Right atrium auricular region (tissue), 2 donors: ENCODE results near the gene SDE2. TPM values are rescaled to one million over a fixed set of nuclear protein-coding genes. Genes with fewer than 3 reads are reported as not detected.

Source experiments
- DNase-seq: peaks from one replicate; pipeline ENCODE4 v3.0.0-alpha.2; 2019; ENCODE audit warnings: low spot score
- H3K27ac ChIP-seq, 2 donors: fragments of 200-600 bp; sonication (generic); 1 replicate in 1 of 2; 2 replicates in 1 of 2; pipeline ENCODE4 v1.5.1; 2016 to 2019
- H3K27me3 ChIP-seq, 2 donors: fragments of 200-600 bp; sonication (generic); one replicate each; pipeline versions ENCODE4 v1.5.1 to v1.6.0; 2017 to 2019
- H3K36me3 ChIP-seq: fragments of 200-600 bp; sonication (generic); one replicate; pipeline ENCODE4 v1.5.1; 2016
- H3K4me1 ChIP-seq, 2 donors: fragments of 200-600 bp; sonication (generic); one replicate each; pipeline versions ENCODE4 v1.5.1 to v1.6.0; 2017 to 2019
- H3K4me3 ChIP-seq, 2 donors: fragments of 200-600 bp; sonication (generic); 1 replicate in 1 of 2; 2 replicates in 1 of 2; pipeline ENCODE4 v1.5.1; 2017 to 2019; ENCODE audit warnings: mild to moderate bottlenecking in 1 of 2, moderate library complexity in 1 of 2
- H3K9me3 ChIP-seq, 2 donors: fragments of 200-600 bp; sonication (generic); one replicate each; pipeline ENCODE4 v1.5.1; 2019
- CTCF ChIP-seq, 2 donors: fragments of 200-600 bp; sonication (generic); IDR thresholded peaks; one replicate each; pipeline ENCODE4 v1.5.1; 2019; ENCODE audit warnings: antibody characterized with exemption in 2 of 2
- total RNA-seq, 2 donors: library from RNA; depleted of rRNA; stranded (reverse); fragments of >200 nt; gene quantifications; one replicate each; pipeline ENCODE4 v1.1.0, GENCODE V29; 2016

SDE2 gene
- total RNA-seq, 2 donors from 2014 or later: 15.5 to 16.3 TPM

- no peaks in the 10 kb centered on the region for H3K9me3 ChIP-seq
- DNase-seq: no peak
- H3K4me1 ChIP-seq: peaks cover 0 to 14% of the 10 kb centered on the region in 2 donors
- TF ChIP-seq CTCF (IDR thresholded peaks at IDR 0.05): no peak
- no peak overlapping the region for H3K27ac ChIP-seq
- H3K36me3 ChIP-seq: no peaks in the 10 kb centered on the region
- H3K27me3 ChIP-seq: no peaks in the 10 kb centered on the region
- no peak overlapping the region for H3K4me3 ChIP-seq
These were observed 7.5 kb upstream of the SDE2 start for GRCh38 chr1:226006686-226007085.

- DNase-seq: no peak
- H3K4me1 ChIP-seq: peaks cover 0 to 29% of the 10 kb centered on the region in 2 donors
- no peaks in the 10 kb centered on the region for H3K9me3 ChIP-seq
- H3K4me3 ChIP-seq: no peak overlapping the region
- H3K27me3 ChIP-seq: no peaks in the 10 kb centered on the region
- H3K36me3 ChIP-seq: no peaks in the 10 kb centered on the region
- TF ChIP-seq CTCF (IDR thresholded peaks at IDR 0.05): no peak
- no peak overlapping the region for H3K27ac ChIP-seq
These were observed 5.3 kb upstream of the SDE2 start for GRCh38 chr1:226004396-226004795.

- H3K4me1 ChIP-seq: peaks cover 0 to 29% of the 10 kb centered on the region in 2 donors
- no peak for TF ChIP-seq CTCF (IDR thresholded peaks at IDR 0.05)
- H3K27ac ChIP-seq: peak overlapping the region; percentile 80 to 97
- H3K4me3 ChIP-seq: no peak overlapping the region
- H3K9me3 ChIP-seq: no peaks in the 10 kb centered on the region
- no peak for DNase-seq
- no peaks in the 10 kb centered on the region for H3K27me3 ChIP-seq
- no peaks in the 10 kb centered on the region for H3K36me3 ChIP-seq
These were observed 4.5 kb upstream of the SDE2 start for GRCh38 chr1:226003502-226004170.

- H3K36me3 ChIP-seq: no peaks in the 10 kb centered on the region
- H3K9me3 ChIP-seq: no peaks in the 10 kb centered on the region
- no peak for TF ChIP-seq CTCF (IDR thresholded peaks at IDR 0.05)
- DNase-seq: peak; percentile 79
- no peaks in the 10 kb centered on the region for H3K27me3 ChIP-seq
- H3K27ac ChIP-seq: peak overlapping the region; percentile 80 to 97
- no peak overlapping the region for H3K4me3 ChIP-seq
- peaks cover 0 to 37% of the 10 kb centered on the region in 2 donors for H3K4me1 ChIP-seq
These were observed 3.7 kb upstream of the SDE2 start for GRCh38 chr1:226002667-226003501.

GRCh38 chr1:226001963-226002666 is 3.0 kb upstream of the SDE2 start:
- H3K27ac ChIP-seq: peak overlapping the region; percentile 80 to 97
- H3K27me3 ChIP-seq: no peaks in the 10 kb centered on the region
- no peak for TF ChIP-seq CTCF (IDR thresholded peaks at IDR 0.05)
- peak; percentile 87 for DNase-seq
- no peaks in the 10 kb centered on the region for H3K36me3 ChIP-seq
- no peak overlapping the region for H3K4me3 ChIP-seq
- peaks cover 0 to 45% of the 10 kb centered on the region in 2 donors for H3K4me1 ChIP-seq
- no peaks in the 10 kb centered on the region for H3K9me3 ChIP-seq
